GM18873 (cell line): ENCODE results near the gene AGXT.

Source experiments
- ATAC-seq: cut with Tn5 transposase; IDR thresholded peaks from one replicate; pipeline ENCODE4 v1.9.1; 2021; ENCODE audit warnings: mild to moderate bottlenecking, moderate library complexity, moderate number of reproducible peaks; ENCODE audit not compliant: unreplicated experiment, low FRiP score

The AGXT gene

GRCh38 chr2:240912878-240913809 is 44.5 kb downstream of the AGXT start:
- no peak for ATAC-seq

GRCh38 chr2:240913810-240914644 is 45.4 kb downstream of the AGXT start:
- no peak for ATAC-seq

- no peak for ATAC-seq
Observed at GRCh38 chr2:240914645-240915525, 46.3 kb downstream of the AGXT start.

- ATAC-seq = no peak
Observed at GRCh38 chr2:240915526-240916341, 47.1 kb downstream of the AGXT start.

- no peak for ATAC-seq
Observed at GRCh38 chr2:240916571-240917008, 48.0 kb downstream of the AGXT start.

GRCh38 chr2:240917009-240917683 is 48.5 kb downstream of the AGXT start:
- ATAC-seq = no peak

- no peak for ATAC-seq
Observed at GRCh38 chr2:240917684-240918257, 49.1 kb downstream of the AGXT start.

- ATAC-seq = no peak
Observed at GRCh38 chr2:240918258-240919091, 49.9 kb downstream of the AGXT start.

- ATAC-seq = no peak
Observed at GRCh38 chr2:240919161-240919781, 50.6 kb downstream of the AGXT start.

- ATAC-seq = no peak
Observed at GRCh38 chr2:240919786-240920782, 51.5 kb downstream of the AGXT start.

GRCh38 chr2:240920783-240921231 is 52.2 kb downstream of the AGXT start:
- ATAC-seq = no peak

GRCh38 chr2:240921311-240921994 is 52.8 kb downstream of the AGXT start:
- no peak for ATAC-seq

- no peak for ATAC-seq
Observed at GRCh38 chr2:240921995-240922244, 53.3 kb downstream of the AGXT start.

GRCh38 chr2:240922245-240922981 is 53.8 kb downstream of the AGXT start:
- no peak for ATAC-seq

- no peak for ATAC-seq
Observed at GRCh38 chr2:240922982-240923537, 54.4 kb downstream of the AGXT start.
